GM21381 (cell line): ENCODE data around the gene LAMB1.
A peak's percentile ranks its signal among the peaks of the same experiment; 100 is the strongest.

ENCODE experiments used
- ATAC-seq: cut with Tn5 transposase; IDR thresholded peaks from one replicate; pipeline ENCODE4 v1.9.1; 2021; ENCODE audit warnings: mild to moderate bottlenecking, moderate library complexity; ENCODE audit not compliant: unreplicated experiment

Gene LAMB1

DNA sequence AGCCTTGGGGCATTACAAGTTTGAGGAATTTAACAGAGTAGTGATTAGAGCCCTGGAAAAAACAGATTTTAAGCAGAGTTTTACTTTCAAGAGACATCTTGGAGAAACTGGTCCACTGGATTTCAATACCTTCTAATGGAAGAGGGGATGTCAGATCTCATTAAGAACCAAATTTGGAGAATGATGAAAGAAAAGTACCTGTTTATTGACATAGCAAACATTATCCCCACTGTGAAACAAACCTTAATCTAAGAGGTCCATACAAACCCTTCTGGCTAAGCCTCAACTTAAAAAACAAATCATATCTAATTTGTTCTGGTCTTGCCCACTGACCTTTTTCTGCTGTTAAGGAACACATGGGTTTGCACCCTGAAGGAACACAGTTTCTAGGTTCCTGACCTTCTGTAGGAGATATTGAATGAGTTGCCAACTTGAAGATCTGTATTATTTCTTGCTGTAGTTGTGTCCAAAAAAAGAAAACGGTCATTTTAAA is 53.5 kb downstream of the LAMB1 start:
- no peak for ATAC-seq

DNA sequence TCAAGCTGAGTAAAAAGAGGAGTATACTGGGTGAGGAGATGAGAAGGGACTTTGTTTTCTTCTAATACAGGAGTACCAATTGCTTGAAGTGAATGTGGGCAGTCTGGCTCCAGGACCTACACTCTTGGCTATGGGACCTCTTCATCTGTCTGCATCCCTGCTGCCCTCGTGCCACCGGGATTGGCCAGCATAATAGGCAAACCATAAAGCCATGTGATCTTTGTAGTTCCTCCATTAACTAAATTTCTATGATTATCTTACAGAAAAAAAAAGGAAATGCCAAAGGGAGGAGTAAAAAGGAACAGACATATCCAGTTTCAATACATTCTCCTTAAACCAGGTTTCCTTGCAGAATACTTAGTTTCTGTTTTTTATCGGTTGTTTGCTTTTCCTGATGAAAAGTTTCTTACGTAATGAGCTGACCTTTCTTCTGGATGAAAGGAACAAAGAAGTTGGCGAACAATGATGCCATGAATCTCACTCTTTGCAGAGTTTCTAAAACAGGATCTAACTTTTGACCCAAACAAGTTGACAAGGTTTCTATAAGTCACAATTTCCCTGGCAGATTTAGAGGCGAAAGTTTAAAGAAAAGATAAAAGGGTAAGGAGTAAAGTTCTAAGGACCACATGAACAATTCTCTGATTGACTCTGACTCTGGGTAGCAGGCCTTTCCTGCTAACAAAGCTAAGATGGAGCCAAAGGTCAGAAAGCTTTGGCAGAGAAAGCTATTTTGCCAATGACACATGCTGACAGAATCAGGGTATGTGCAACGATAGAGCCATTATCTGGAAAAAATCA is 54.1 kb downstream of the LAMB1 start:
- no peak for ATAC-seq

DNA sequence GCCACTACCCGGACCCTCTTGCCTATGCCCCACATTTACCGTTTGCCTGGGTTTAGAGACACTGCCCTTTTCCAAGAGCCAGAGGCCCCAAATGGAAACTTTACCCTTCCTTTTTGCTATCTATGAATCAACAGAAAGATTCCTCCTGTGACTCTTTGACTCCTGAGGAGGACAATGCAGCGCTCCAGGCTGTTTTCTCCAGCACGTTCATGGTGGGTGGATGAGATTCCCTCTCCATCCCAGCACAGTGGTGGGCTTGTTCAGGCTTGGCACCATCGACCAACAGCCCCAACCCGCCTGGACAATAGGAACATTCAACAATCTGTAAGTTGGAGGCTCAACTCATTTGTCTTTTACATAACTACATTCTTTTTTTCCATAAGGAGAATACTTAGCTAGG is 56.1 kb downstream of the LAMB1 start:
- ATAC-seq, result no peak

DNA sequence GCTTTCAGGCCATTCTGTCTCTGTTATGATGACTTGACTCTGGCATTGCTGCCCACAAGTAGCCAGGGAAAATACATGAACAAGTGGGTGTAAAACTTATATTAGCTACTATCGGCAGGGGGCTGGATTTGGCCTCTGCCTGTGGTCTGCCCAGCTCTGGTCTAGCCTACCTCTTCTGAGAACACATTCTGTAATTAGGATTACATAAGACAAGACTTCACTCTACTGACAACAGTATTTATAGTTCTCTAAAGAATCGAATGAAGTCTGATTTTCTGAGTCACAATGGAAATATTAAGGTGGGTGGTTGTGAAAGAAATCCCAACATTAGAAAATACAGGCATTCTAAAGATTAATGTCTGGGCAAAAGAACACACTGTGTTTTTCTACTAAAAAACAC is 56.5 kb downstream of the LAMB1 start:
- ATAC-seq, result no peak

DNA sequence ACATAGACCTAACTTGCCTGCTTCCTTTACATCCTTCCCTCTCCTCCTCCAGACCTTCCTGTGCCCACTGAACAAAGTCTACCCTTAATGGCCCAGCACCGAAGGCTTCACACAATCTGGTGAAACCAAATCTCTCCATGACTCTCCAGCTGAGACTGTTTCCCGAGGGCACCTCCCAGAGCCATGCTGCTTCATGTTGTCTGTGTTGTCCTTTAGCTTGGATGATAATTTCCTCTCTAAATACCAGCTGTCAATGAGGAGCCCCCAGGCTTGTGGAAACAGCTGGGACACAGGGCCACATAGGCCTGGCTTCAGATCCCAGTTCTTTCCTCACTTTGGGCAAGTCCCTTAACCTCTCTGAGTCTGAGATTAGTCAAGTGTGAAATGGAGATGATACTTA is 57.6 kb downstream of the LAMB1 start:
- ATAC-seq, result no peak

DNA sequence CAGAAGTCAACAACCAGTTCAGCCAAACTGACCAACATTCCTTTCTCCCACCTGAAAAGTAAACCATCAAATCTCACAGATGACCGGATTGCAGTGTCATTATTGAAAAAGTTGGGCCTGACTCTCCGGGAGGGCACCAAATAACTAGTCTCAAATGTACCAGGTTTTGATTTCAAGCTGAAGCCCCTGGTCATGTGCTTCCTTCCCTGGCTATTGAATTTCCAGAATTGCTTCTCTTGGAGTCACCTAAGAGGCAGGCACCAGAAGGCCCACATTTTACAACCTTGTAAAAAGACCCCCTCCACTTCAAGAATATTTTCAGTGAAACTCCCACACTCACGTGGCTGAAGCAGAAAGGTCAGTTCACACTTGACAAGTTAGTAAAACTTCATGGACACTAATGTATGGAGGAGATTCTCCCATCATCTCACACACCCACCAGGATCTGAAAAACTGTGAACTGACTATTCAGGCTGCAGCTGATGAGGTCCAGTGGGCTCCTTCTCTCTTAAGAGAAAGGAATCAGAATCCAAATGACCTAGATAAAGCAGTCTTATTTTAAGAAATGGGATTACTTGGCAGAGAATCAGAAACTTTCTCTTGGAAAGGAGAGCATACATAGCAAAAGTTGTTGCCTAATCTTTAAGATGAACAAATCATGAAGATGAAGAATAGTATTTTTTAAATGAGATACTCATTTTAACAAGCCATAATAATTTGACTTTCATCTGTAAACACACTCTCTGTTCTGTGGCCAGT is 58.4 kb downstream of the LAMB1 start:
- no peak for ATAC-seq

DNA sequence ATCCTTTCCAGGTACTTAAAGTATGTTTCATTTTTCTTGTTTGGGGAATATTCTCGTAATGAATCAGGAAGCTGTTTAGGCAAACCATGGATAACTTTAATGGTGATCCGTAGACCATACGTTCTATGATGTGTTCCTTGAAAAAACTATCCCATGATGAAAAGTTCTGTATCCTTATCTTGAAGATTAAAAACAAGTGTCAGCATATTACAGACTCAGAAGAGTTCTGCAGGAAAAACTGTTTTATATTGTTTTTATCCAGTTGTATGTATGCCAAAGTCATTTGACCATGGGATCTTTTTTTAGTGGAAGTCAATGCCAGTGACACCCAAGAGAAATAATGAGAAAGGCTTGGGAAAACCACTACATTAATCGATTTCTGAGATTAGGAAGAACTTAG is 59.9 kb downstream of the LAMB1 start:
- no peak for ATAC-seq

DNA sequence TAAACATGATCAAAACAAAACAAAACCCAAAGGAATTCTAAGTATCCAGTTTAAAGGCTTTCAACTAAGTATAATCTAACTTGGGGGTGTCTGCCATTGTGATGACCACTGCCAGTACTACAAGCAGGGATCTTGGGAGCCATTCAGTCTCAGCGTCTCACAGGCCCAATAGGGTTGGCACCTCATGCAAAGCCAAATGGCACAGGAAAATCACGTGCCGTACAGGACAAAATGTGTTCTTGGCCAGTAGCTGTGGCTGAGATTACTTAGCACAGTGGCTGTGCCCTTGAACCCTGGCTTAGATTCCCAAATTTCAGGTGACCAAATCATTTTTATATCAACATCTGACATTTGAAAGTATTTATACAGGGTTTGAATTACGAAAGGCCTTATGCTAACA is 62.0 kb downstream of the LAMB1 start:
- ATAC-seq, result no peak

DNA sequence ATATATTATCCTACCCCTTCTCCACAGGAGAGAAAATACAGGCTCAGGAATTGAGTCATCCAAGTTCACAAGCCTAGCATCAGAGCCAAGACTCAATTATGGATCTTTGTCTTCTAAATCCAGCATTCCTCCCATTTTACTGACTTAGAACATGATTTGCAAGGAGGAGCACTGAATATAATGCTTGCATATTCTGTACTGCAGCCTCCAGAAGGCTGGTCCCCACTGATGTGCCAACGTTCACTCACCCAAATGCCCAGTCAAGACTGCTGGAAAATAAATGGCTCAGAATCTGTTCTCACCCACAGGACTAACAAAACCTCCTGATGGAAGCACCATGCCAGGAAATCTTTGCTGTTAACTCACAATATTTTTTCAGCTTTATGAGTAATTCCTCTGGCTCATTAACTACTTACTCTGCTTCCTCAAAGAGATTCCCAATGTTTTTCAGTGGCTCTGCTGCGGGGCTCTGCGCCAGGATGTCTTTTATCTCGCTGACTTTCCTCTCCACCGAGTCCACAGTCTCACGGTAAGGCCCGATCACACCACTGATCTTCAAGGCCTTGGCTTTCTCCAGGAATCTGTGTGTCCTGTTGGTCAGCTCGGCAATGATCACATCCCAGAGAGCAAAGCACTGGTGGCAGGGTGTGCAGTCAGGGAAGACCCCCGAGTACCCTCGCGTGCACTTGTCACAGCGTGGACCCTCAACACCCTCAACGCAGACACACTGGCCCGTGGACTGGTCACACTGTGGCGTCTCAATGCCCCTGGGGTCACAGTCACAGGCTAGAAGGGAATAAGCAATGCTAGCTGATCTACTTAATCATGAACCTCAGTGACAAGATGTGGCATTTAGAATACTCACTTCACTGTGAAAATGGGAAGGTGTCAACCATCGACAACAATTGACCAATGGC is 63.1 kb downstream of the LAMB1 start:
- no peak for ATAC-seq

DNA sequence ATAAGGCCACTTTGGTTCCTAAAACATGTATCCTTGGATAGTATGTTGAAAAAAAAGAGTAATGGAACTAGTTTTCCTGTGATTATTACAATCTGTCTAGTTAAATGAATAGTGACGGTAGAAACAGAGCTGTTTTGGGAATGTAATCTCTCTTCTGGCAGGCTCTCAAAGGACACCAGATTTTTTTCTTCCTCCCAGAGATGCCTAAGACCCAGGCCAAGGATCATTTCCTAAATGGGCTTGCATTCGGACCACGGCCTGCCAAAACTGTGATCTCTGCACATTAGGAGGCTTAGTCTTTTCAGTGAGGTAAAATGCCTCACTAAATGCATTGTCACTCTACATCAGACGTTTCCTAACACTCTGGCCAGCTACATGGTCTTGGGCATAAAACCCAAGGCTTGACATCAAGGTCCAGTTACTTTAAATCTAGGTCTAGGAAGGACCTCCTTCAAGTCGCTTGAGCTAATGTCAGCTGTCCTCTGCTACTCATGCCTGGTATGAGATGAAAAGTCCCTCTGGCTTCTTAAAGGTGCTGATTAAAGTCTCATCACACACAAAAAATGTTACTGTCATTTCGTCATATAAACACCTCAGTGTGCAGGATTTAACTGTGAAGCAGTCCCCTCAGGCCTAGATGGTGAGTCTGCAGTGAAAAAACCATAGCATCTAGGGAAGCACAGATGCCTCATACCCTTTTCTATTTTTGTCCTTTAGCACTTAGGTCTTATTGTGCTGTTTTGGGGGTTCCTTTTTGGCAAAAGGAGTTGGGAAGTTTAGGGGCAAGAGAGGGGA is 64.3 kb downstream of the LAMB1 start:
- ATAC-seq, result no peak

DNA sequence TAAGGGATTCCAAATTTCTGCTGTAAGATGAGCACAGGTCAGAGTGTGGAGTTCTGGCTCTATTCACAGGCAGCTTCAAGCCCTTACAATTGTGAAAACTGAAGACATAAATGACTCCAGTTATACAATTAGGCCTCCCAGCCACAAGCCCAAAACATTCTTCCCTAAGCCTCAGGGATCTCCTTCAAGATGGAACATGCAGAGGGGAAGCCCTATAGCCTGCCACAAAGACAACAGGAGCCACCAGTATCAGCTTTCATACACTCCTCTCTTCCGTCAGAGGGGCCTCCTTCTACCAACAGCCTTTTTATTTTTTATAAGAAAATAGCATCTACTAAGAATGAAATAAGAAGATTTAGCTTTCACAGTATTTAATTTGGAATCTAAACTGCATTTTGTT is 65.4 kb downstream of the LAMB1 start:
- ATAC-seq, result no peak

DNA sequence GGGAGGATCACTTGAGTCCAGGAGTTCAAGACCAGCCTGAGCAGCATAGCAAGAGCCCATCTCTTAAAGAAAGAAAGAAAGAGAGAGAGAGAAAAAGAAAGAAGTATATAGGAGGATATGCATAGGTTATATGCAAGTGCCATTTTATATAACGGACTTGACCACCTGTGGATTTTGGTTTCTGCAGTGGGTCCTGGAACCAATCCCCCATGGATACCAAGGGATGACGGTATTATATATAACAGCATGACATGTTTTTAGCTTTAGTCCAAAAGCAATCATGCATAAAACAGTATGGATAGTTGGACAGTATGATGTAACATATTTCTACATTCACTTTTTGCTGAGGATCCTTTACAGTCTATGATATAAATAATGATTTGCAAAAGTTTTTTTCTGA is 66.6 kb downstream of the LAMB1 start:
- no peak for ATAC-seq

DNA sequence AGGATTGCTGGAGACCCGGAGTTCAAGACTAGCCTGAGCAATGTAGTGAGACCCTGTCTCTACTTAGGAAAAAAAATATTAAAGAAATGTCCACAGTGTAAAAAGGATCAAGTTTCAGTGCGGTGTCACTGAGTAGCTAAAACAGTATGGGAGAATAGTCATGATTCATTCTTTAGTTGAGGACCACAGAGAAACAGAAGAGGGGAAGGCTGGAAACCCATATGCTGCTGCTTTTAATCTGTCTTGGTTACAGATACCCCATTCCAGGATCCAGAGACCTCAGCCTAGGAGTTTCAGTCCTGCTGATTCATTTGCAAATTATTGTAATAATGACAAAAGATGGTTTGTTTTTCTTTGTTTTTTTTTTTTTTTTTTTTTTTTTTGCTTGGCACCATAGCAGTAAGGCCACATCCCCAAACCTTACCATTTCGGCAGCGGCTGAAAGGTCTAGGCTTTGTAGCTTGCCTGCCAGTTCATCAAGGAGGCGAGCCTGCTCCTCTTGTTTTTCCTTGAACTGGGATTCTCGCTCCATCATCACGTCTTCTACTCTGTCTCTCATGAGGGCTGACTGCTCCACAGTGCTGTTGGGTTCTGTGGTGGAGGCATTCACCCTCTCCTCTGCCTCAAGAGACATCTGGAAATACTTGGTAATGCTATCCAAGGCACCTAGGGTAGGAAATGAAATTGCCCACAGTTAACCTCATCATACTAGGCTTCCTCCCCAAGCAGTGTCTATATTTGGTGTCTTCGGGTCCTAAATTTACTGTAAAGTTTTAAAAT is 67.8 kb downstream of the LAMB1 start:
- ATAC-seq, result no peak

DNA sequence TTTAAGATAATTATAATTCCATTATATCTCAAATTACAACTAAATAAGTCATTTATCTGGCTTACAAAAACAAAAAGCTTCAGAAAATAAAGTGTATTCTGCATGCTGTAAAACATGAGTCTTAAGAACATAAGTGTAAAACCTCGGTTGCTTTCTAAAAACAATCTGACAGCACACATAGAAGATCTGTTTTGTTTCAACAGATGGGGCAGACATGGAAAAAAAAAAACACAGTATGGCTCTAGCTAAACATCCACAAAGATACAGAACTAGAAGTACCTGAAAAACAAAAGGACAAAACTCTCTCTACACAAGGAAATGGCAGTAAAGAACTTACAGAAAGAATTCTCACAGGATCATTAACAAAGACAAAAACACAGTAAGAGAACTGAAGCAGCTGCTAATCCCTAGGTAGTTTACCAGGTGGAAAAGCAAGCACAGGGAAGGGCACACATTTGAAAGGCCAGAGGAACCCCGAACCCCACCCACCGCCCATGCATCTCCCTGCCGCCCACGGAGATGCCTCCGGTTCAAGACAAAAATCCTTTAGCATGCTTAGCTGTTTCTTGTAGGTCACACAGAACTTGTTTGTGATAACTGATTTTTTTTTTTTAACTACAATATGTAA is 69.5 kb downstream of the LAMB1 start:
- ATAC-seq, result no peak

DNA sequence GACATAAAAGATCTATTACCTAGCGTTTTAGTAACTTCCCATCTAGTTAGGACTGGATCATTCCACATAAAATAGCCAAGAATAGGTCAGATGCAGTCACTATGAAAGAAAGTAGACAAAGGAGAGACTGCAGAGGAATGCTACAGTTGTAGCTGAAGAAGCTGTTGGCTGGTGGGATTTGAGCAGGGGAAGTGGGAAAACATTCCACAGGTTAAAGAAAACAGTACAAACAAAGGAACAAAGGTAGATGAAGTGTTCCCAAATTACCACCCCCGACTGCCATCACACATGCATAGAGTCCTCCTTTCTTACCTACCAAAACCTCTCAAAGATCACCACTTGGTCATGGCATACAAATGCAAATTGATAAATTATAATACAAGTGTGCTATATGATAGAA is 70.2 kb downstream of the LAMB1 start:
- no peak for ATAC-seq

DNA sequence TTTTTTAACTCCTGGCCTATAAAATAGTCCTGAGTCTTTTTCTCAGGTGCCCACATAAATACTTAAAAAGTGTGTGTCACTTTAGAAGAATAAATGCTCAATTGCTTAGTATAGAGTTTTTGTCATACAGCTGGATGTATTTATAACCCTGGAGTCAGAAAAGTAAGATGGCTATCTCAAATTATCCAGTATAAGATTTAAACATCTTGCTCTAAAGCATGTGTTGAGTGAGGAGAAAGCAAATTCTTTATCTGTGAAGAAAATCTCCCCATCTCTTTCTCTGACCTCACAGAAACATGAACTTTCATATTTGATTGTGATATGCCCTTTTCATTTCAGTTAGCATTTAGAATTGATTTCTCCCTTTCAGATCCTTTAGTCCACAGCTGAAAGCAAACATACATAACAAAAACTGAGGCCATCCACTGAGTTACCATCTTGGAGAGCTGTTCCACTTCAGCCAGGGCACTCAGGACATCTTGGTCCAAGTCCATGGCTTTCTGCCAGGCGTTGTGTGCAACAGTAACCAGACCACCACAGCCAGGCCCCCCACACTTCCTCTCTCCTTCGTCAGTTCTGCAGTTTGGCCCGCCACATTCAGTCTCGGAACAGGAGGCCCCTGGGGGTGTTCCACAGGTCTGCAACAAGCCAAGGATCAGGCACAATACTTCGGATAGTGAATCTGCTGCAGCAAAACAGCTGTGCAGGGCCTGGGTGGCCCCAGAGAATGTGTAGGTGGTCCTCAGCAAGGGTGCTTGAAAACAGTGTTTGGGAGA is 71.0 kb downstream of the LAMB1 start:
- no peak for ATAC-seq

DNA sequence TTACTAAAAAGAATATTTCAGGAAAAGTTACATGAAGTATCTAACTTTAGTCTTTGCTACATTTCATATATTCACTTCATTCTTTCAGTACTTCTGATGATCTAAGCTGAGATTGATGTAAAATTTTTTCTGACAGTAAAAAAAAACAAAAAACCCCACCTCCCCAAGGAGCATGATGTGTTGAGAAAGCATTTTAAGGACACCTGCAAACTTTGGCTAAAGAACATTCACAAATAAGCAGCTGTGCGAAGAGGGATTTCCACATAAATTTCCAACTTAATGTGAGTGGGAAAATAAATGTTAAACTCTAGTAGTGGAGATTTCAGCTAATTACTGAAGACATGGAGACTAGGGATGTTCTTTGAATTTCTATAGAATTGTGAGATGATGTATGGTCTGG is 76.5 kb downstream of the LAMB1 start:
- ATAC-seq, result no peak

DNA sequence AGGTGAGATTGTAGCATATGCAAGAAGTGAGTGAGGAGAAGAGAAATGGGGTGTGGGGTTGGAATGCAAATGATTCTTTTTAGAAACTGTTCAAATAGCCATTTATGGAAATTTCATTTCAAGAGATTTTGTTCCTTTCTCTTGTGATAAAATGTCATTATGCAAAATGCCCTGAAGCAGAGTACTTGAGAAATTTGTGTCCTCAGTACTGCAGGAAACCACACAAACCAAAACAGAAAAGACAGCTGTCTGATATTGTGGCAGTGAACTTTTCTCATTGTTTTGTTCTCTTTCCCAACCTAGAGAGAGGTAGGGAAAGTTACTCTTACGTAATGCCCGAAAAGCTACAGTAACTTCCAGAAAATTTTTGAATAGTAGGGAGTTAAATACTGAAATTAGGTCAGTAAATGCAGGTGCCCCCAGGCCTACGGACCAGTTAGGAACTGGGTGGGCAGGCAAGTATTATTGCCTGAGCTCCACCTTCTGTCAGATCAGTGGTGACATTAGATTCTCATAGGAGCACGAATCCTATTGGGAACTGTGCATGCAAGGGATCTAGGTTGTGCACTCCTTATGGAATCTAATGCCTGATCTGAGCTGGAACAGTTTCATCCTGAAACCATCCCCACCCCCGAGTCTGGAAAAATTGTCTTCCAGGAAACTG is 78.0 kb downstream of the LAMB1 start:
- ATAC-seq, result peak; percentile 90
